WTC11 (cell line): ENCODE measurements around the gene VSTM2B. TPM values are rescaled to one million over a fixed set of nuclear protein-coding genes. Genes with fewer than 3 reads are reported as not detected.

Source experiments
- ATAC-seq: fragments of 200-7000 bp; cut with Tn5 transposase; 2 replicates; pipeline ENCODE4 v1.10.0; 2021; ENCODE audit warnings: mild to moderate bottlenecking, moderate library complexity
- CTCF ChIA-PET: fragments of 300-600 bp; sonication (Branson Sonifier 250); formaldehyde crosslinking; loops from one replicate; lab custom pipeline; 2021; ENCODE audit warnings: antibody characterized with exemption; lab: Charles Lee
- POLR2A ChIA-PET: fragments of 350-600 bp; sonication (Branson Sonifier 250); formaldehyde crosslinking; loops from one replicate; lab custom pipeline; 2021; ENCODE audit warnings: antibody characterized with exemption; lab: Charles Lee
- DNase-seq: peaks from one replicate; pipeline ENCODE4 v3.0.0; 2021; ENCODE audit warnings: low spot score
- H3K27ac Mint-ChIP-seq: 2 replicates; pipeline ENCODE4 v1.8.0; 2021; ENCODE audit warnings: mixed read lengths
- H3K27me3 Mint-ChIP-seq: 2 replicates; pipeline ENCODE4 v1.8.0; 2021; ENCODE audit warnings: low read depth, mild to moderate bottlenecking, moderate library complexity, mixed read lengths
- H3K36me3 Mint-ChIP-seq: 2 replicates; pipeline ENCODE4 v1.8.0; 2021; ENCODE audit warnings: mixed read lengths
- H3K4me1 Mint-ChIP-seq: 2 replicates; pipeline ENCODE4 v1.8.0; 2022; ENCODE audit warnings: mixed read lengths
- H3K4me3 Mint-ChIP-seq: 2 replicates; pipeline ENCODE4 v1.8.0; 2021; ENCODE audit warnings: mild to moderate bottlenecking, moderate library complexity, mixed read lengths
- H3K9me3 Mint-ChIP-seq: 2 replicates; pipeline ENCODE4 v1.8.0; 2021; ENCODE audit warnings: mixed read lengths
- AFF4 ChIP-seq: sonication (generic); formaldehyde crosslinking; IDR thresholded peaks from 2 replicates; pipeline ENCODE4 v1.8.1; 2023; ENCODE audit warnings: mild to moderate bottlenecking, missing genetic modification reagents, borderline replicate concordance
- E2F4 ChIP-seq: sonication (generic); formaldehyde crosslinking; IDR thresholded peaks from 2 replicates; pipeline ENCODE4 v1.8.1; 2022; ENCODE audit warnings: low read depth, mild to moderate bottlenecking, moderate library complexity, missing genetic modification reagents, borderline replicate concordance
- FOXP4 ChIP-seq: sonication (generic); formaldehyde crosslinking; IDR thresholded peaks from 2 replicates; pipeline ENCODE4 v1.8.0; 2022; ENCODE audit warnings: mild to moderate bottlenecking, missing genetic modification reagents
- GRHL2 ChIP-seq: fragments of 250-450 bp; sonication (Bioruptor Pico); IDR thresholded peaks from 2 replicates; pipeline ENCODE4 v1.8.0; 2022; ENCODE audit warnings: mild to moderate bottlenecking, moderate library complexity; ENCODE audit not compliant: insufficient replicate concordance, severe bottlenecking
- HMGXB4 ChIP-seq: sonication (generic); formaldehyde crosslinking; IDR thresholded peaks from 2 replicates; pipeline ENCODE4 v1.8.1; 2023; ENCODE audit warnings: mild to moderate bottlenecking, moderate library complexity, missing genetic modification reagents
- IRF2 ChIP-seq: sonication (generic); formaldehyde crosslinking; IDR thresholded peaks from 2 replicates; pipeline ENCODE4 v1.8.0; 2022; ENCODE audit warnings: low read depth, missing genetic modification reagents, borderline replicate concordance
- MXD4 ChIP-seq: fragments of 250-450 bp; sonication (Bioruptor Pico); IDR thresholded peaks from 2 replicates; pipeline ENCODE4 v1.8.0; 2021; ENCODE audit warnings: mild to moderate bottlenecking, moderate library complexity, borderline replicate concordance
- NR2C2 ChIP-seq: sonication (generic); formaldehyde crosslinking; IDR thresholded peaks from 2 replicates; pipeline ENCODE4 v1.8.0; 2022; ENCODE audit warnings: mild to moderate bottlenecking, missing genetic modification reagents
- PRDM15 ChIP-seq: sonication (generic); formaldehyde crosslinking; IDR thresholded peaks from 2 replicates; pipeline ENCODE4 v1.8.0; 2022; ENCODE audit warnings: missing genetic modification reagents
- SMAD3 ChIP-seq: sonication (generic); formaldehyde crosslinking; IDR thresholded peaks from 2 replicates; pipeline ENCODE4 v1.8.0; 2022; ENCODE audit warnings: missing genetic modification reagents, mild to moderate bottlenecking, borderline replicate concordance
- SP1 ChIP-seq: sonication (generic); formaldehyde crosslinking; conservative IDR thresholded peaks from 2 replicates; pipeline ENCODE4 v1.8.1; 2022; ENCODE audit warnings: missing genetic modification reagents
- TP53 ChIP-seq: sonication (generic); formaldehyde crosslinking; IDR thresholded peaks from 2 replicates; pipeline ENCODE4 v1.8.1; 2023; ENCODE audit warnings: mild to moderate bottlenecking, missing genetic modification reagents
- ZBTB43 ChIP-seq: sonication (generic); formaldehyde crosslinking; IDR thresholded peaks from 2 replicates; pipeline ENCODE4 v1.8.1; 2023; ENCODE audit warnings: mild to moderate bottlenecking, missing genetic modification reagents
- ZNF121 ChIP-seq: sonication (generic); formaldehyde crosslinking; IDR thresholded peaks from 2 replicates; pipeline ENCODE4 v1.8.0; 2023; ENCODE audit warnings: missing genetic modification reagents
- ZNF219 ChIP-seq: sonication (generic); formaldehyde crosslinking; IDR thresholded peaks from 2 replicates; pipeline ENCODE4 v1.8.0; 2023; ENCODE audit warnings: missing genetic modification reagents, mild to moderate bottlenecking, borderline replicate concordance
- ZNF232 ChIP-seq: sonication (generic); formaldehyde crosslinking; IDR thresholded peaks from 2 replicates; pipeline ENCODE4 v1.8.0; 2022; ENCODE audit warnings: mild to moderate bottlenecking, missing genetic modification reagents
- ZNF281 ChIP-seq: sonication (generic); formaldehyde crosslinking; IDR thresholded peaks from 2 replicates; pipeline ENCODE4 v1.8.0; 2023; ENCODE audit warnings: mild to moderate bottlenecking, missing genetic modification reagents
- ZNF423 ChIP-seq: fragments of 250-450 bp; sonication (Bioruptor Pico); IDR thresholded peaks from 2 replicates; pipeline ENCODE4 v2.1.2; 2022; ENCODE audit warnings: mild to moderate bottlenecking, moderate library complexity
- total RNA-seq: library from RNA; stranded (reverse); gene quantifications from 3 replicates; pipeline ENCODE4 v1.2.3, GENCODE V29; 2021

VSTM2B gene
- total RNA-seq, 1 experiment from 2014 or later: 3.2 TPM

- Mint-ChIP-seq H3K4me1 (no peaks in the 10 kb centered on the region; the same call in 1 of the 2 replicates), H3K27ac (no peak overlapping the region), H3K4me3 (no peak overlapping the region), H3K9me3 (no peaks in the 10 kb centered on the region), H3K27me3 (peaks cover 25% of the 10 kb centered on the region), H3K36me3 (no peaks in the 10 kb centered on the region)
- no peak for TF ChIP-seq TP53
- no peak for TF ChIP-seq IRF2 (CRISPR knock-in tag)
- TF ChIP-seq MXD4 (CRISPR knock-in tag): no peak
- no peak for TF ChIP-seq ZBTB43
- no peak for TF ChIP-seq ZNF219 (CRISPR knock-in tag)
- no peak for TF ChIP-seq NR2C2
- TF ChIP-seq GRHL2: no peak
- TF ChIP-seq ZNF423 (CRISPR knock-in tag): no peak
- no peak for TF ChIP-seq ZNF121
- CTCF ChIA-PET: interaction anchor here (1.5 kb wide), 1 partner anchor 8 kb away, joined by 7 read pairs; the partner anchor contains the start of gene VSTM2B
- DNase-seq (no peak), ATAC-seq (no peak)
- POLR2A ChIA-PET: no interaction called here
These were observed 7.8 kb upstream of the VSTM2B start for GRCh38 chr19:29517946-29518345.

GRCh38 chr19:29519146-29519545 lies 6.6 kb upstream of the VSTM2B start:
- DNase-seq: no peak
- CTCF ChIA-PET: interaction anchor here (1.4 kb wide), 1 partner anchor 9 kb away, joined by 7 read pairs; no protein-coding TSS in a partner anchor
- Mint-ChIP-seq H3K9me3 (no peaks in the 10 kb centered on the region), H3K4me1 (peaks cover 2% of the 10 kb centered on the region; the same call in 1 of the 2 replicates), H3K4me3 (no peak overlapping the region), H3K36me3 (no peaks in the 10 kb centered on the region), H3K27me3 (peaks cover 37% of the 10 kb centered on the region), H3K27ac (no peak overlapping the region)
- POLR2A ChIA-PET: no interaction called here
- ATAC-seq: no peak
- TF ChIP-seq ZNF232 (no peak), SP1 (CRISPR knock-in tag) (no peak), NR2C2 (no peak), ZNF219 (CRISPR knock-in tag) (no peak), ZNF423 (CRISPR knock-in tag) (no peak), HMGXB4 (CRISPR knock-in tag) (no peak), E2F4 (CRISPR knock-in tag) (no peak), ZNF281 (CRISPR knock-in tag) (no peak), AFF4 (CRISPR knock-in tag) (no peak), PRDM15 (CRISPR knock-in tag) (no peak), FOXP4 (CRISPR knock-in tag) (no peak), SMAD3 (CRISPR knock-in tag) (no peak)
